D721Med (cell line): ENCODE measurements around the gene EIF1AD.

ENCODE experiments used
- DNase-seq: peaks from one replicate; pipeline ENCODE4 v3.0.0; 2011; ENCODE audit warnings: low spot score; ENCODE audit not compliant: insufficient read length
- FAIRE-seq: peaks from 2 replicates; lab custom pipeline; 2011; peaks lifted over from hg19 to GRCh38; lab: Jason Lieb, UNC
- TF ChIP-seq, protein P1 (sequence below): IDR thresholded peaks from 2 replicates; pipeline ENCODE4 v1.5.1; 2012; ENCODE audit warnings: mild to moderate bottlenecking, control low read depth; ENCODE audit not compliant: insufficient read depth; ENCODE audit errors: missing control alignments

EIF1AD gene

GRCh38 chr11:66001942-66002647, at the start of gene EIF1AD, which contains the start of gene BANF1:
Gene EIF1AD, minus strand, starts transcription at chr11:66002157. Its CDS starts 1,768 bp downstream, at chr11:66000389.
Gene BANF1, plus strand, starts transcription at chr11:66002503. Its CDS starts 748 bp downstream, at chr11:66003251.
- FAIRE-seq, result no peak

GRCh38 chr11:66051371-66051765, 49.4 kb upstream of the EIF1AD start:
- no peak for FAIRE-seq
- DNase-seq, result no peak

More at GRCh38 chr11:66001942-66002647, at the start of gene EIF1AD, which contains the start of gene BANF1:
- peak; percentile 71 for DNase-seq
- TF ChIP-seq, protein P1, sequence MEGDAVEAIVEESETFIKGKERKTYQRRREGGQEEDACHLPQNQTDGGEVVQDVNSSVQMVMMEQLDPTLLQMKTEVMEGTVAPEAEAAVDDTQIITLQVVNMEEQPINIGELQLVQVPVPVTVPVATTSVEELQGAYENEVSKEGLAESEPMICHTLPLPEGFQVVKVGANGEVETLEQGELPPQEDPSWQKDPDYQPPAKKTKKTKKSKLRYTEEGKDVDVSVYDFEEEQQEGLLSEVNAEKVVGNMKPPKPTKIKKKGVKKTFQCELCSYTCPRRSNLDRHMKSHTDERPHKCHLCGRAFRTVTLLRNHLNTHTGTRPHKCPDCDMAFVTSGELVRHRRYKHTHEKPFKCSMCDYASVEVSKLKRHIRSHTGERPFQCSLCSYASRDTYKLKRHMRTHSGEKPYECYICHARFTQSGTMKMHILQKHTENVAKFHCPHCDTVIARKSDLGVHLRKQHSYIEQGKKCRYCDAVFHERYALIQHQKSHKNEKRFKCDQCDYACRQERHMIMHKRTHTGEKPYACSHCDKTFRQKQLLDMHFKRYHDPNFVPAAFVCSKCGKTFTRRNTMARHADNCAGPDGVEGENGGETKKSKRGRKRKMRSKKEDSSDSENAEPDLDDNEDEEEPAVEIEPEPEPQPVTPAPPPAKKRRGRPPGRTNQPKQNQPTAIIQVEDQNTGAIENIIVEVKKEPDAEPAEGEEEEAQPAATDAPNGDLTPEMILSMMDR, result no peak

GRCh38 chr11:66050581-66051231, 48.7 kb upstream of the EIF1AD start:
- DNase-seq, result no peak
- FAIRE-seq, result no peak
- TF ChIP-seq, protein P1, result no peak

More at GRCh38 chr11:66051371-66051765, 49.4 kb upstream of the EIF1AD start:
- TF ChIP-seq, protein P1, result no peak

- TF ChIP-seq, protein P1, result no peak
- no peak for FAIRE-seq
- peak; percentile 79 for DNase-seq
Measured at GRCh38 chr11:66048547-66049323, 46.8 kb upstream of the EIF1AD start, which contains the start of gene GAL3ST3. Gene GAL3ST3, minus strand, starts transcription at chr11:66049161. Its CDS starts 3,746 bp downstream, at chr11:66045415.

DNA sequence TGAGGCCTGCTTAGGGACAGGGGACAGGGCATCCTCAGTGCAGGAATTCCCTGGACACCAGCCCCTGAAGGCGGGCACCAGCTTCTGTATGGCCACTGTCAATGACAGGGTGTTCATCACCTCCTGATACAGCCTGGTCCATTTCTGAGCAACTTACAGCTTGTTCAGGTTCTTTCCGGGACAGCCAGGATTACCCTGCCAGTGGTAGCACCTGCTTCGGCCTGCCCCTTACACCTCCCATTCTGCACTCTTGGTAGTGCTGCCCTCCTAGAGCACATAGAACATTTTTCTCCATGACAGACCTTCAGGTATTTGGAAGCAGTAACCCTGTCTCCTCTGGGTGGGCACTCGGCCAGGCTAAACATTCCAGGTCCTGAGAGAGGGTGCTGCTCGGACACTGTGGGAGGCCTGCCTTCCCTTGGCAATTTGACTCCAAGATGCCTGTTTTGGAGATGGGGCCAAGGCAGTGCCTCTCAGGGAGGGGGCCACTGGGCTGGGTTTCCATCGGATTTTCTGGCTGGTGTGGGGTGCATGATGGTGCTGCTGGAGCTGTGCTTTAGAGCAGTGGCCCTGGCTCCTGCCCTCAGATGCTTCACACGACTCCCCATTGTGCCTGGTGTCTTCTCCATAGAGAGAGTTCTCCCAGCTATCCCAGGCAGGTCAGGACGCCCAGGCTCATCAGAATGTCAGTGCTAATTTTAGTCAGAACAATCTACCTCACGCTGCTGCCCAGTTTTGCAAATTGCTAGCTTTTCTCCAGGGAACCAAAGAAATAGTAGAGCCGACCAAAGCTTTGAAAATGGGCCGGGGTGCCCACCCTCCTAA, 45.8 kb upstream of the EIF1AD start:
- DNase-seq, result no peak
- no peak for FAIRE-seq
- TF ChIP-seq, protein P1, result no peak

GRCh38 chr11:66046901-66047300, 44.9 kb upstream of the EIF1AD start:
- TF ChIP-seq, protein P1, result no peak
- DNase-seq (no peak), FAIRE-seq (peak; percentile 70)
